IMR-90 (cell line): ENCODE data around the gene TRIM49D1.
"Not testable (repeated sequence)": the region's sequence is repeated elsewhere in the genome, so short reads cannot be mapped to it uniquely, and the experiment has no call there.

Experiments used
- BHLHE40 ChIP-seq: fragments of 150-350 bp; IDR thresholded peaks from 2 replicates; pipeline ENCODE4 v1.6.1; 2016; ENCODE audit warnings: mild to moderate bottlenecking, low read depth, low read length
- CHD1 ChIP-seq: IDR thresholded peaks from 2 replicates; pipeline ENCODE4 v1.6.1; 2012; ENCODE audit warnings: low read depth, low read length, improper control_type of control experiment
- MAFK ChIP-seq: IDR thresholded peaks from 2 replicates; pipeline ENCODE4 v1.6.1; 2012; ENCODE audit warnings: low read depth, low read length, improper control_type of control experiment
- MAZ ChIP-seq: IDR thresholded peaks from 2 replicates; pipeline ENCODE4 v1.6.1; 2012; ENCODE audit warnings: low read depth, mild to moderate bottlenecking, low read length, improper control_type of control experiment, moderate library complexity, borderline replicate concordance
- MXI1 ChIP-seq: IDR thresholded peaks from 2 replicates; pipeline ENCODE4 v1.6.1; 2012; ENCODE audit warnings: low read depth, mild to moderate bottlenecking, low read length, moderate library complexity, borderline replicate concordance
- POLR2A ChIP-seq: IDR thresholded peaks from 2 replicates; pipeline ENCODE4 v1.6.1; 2012; ENCODE audit warnings: mild to moderate bottlenecking, low read depth, low read length
- RAD21 ChIP-seq: IDR thresholded peaks from 2 replicates; pipeline ENCODE4 v1.6.1; 2012; ENCODE audit warnings: low read length, improper control_type of control experiment
- RFX5 ChIP-seq: IDR thresholded peaks from 2 replicates; pipeline ENCODE4 v1.8.0; 2012; ENCODE audit warnings: low read depth, mild to moderate bottlenecking, low read length, moderate library complexity
- SMC3 ChIP-seq: fragments of 150-350 bp; IDR thresholded peaks from 2 replicates; pipeline ENCODE4 v1.6.1; 2016; ENCODE audit warnings: low read depth, mild to moderate bottlenecking, antibody characterized with exemption, low read length, moderate library complexity
- TF ChIP-seq, protein P1 (sequence below): conservative IDR thresholded peaks from 2 replicates; pipeline ENCODE4 v1.5.1; 2012; ENCODE audit warnings: mild to moderate bottlenecking, low read depth, low read length, improper control_type of control experiment
- TF ChIP-seq, protein P2 (sequence below): fragments of 150-350 bp; IDR thresholded peaks from 2 replicates; pipeline ENCODE4 v1.6.1; 2016; ENCODE audit warnings: low read depth, mild to moderate bottlenecking, low read length, moderate library complexity, borderline replicate concordance
- TF ChIP-seq, protein P3 (sequence below): fragments of 150-350 bp; IDR thresholded peaks from 2 replicates; pipeline ENCODE4 v1.6.1; 2017; ENCODE audit warnings: mild to moderate bottlenecking, antibody characterized with exemption, low read length, low read depth

DNA sequence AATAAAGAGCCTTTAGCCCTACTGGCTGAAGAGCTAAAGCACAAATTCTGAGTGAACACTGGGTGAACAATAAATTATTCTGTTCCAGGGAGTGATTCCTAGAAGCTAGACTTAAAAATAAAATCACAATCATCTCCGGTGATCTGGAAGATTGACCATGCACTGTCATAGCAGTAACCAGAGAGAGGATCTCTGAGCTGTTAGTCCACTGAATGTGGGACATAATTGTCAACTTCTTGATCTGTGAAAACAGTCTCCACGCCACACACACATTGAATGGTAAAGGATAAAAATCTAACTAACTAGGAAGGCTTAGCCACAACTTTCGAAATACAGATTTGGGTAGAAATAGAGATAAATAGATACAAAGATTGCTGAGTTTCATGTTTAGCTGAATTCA lies 28.8 kb downstream of the TRIM49D1 start:
- not testable (repeated sequence) for TF ChIP-seq RAD21, MXI1, MAFK, POLR2A, CHD1, MAZ, BHLHE40, SMC3, RFX5
- TF ChIP-seq, protein P1, sequence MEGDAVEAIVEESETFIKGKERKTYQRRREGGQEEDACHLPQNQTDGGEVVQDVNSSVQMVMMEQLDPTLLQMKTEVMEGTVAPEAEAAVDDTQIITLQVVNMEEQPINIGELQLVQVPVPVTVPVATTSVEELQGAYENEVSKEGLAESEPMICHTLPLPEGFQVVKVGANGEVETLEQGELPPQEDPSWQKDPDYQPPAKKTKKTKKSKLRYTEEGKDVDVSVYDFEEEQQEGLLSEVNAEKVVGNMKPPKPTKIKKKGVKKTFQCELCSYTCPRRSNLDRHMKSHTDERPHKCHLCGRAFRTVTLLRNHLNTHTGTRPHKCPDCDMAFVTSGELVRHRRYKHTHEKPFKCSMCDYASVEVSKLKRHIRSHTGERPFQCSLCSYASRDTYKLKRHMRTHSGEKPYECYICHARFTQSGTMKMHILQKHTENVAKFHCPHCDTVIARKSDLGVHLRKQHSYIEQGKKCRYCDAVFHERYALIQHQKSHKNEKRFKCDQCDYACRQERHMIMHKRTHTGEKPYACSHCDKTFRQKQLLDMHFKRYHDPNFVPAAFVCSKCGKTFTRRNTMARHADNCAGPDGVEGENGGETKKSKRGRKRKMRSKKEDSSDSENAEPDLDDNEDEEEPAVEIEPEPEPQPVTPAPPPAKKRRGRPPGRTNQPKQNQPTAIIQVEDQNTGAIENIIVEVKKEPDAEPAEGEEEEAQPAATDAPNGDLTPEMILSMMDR, result not testable (repeated sequence)
- TF ChIP-seq, protein P2, sequence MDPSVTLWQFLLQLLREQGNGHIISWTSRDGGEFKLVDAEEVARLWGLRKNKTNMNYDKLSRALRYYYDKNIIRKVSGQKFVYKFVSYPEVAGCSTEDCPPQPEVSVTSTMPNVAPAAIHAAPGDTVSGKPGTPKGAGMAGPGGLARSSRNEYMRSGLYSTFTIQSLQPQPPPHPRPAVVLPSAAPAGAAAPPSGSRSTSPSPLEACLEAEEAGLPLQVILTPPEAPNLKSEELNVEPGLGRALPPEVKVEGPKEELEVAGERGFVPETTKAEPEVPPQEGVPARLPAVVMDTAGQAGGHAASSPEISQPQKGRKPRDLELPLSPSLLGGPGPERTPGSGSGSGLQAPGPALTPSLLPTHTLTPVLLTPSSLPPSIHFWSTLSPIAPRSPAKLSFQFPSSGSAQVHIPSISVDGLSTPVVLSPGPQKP, result not testable (repeated sequence)
- TF ChIP-seq, protein P3, sequence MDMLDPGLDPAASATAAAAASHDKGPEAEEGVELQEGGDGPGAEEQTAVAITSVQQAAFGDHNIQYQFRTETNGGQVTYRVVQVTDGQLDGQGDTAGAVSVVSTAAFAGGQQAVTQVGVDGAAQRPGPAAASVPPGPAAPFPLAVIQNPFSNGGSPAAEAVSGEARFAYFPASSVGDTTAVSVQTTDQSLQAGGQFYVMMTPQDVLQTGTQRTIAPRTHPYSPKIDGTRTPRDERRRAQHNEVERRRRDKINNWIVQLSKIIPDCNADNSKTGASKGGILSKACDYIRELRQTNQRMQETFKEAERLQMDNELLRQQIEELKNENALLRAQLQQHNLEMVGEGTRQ, result not testable (repeated sequence)
